ENCODE results near the gene PGK2. TPM values are rescaled to one million over a fixed set of nuclear protein-coding genes. Genes with fewer than 3 reads are reported as not detected.

Gene PGK2
- total and polyA plus RNA-seq, 2 of the 8 experiments (the other 6 are each of a cell fraction or from before 2014, with no cell fraction given): not detected

DNA sequence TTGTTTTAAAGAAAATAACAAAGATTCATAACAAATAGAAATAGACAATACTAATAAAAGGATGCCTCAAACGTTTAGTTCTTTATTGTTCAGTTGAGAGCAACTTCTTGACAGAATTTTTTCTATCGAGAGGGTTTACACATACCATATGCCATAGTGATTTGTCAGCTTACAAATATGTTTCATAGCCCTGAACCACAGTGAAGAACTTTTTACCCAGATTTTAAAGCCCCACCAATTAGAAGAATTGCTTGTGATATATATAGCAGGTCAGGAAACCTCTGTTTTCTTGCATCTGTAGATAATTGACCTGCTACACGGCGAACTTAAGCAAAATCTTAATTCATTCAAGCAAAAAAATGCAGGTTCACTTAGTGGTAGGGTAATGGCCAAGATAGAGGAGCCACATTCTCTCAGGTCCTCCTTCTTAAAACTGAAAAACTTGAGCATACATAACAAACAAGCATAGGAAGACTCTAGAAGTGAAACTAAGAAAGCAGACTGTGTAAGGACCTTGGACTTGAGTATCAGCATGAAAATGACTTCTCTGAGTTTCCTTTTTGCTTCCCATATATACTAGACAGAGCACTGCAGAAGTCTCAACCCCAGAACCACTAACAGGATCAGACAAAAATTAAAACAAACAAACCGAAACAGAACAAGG lies 39.8 kb upstream of the PGK2 start:
- H2BK15ac ChIP-seq (ENCODE audit: low read length): no peak overlapping the region
- H3K4me2 ChIP-seq (ENCODE audit: insufficient read depth in 1 of 2, low read depth in 2 of 2, low read length in 2 of 2): no peak overlapping the region
- no peaks in the 10 kb centered on the region for H3K27me3 ChIP-seq (replicated peaks in 1 of 4; ENCODE audit: control insufficient read depth in 3 of 4, extremely low read depth in 1 of 4, insufficient read depth in 3 of 4, low read length in 3 of 4)
- no peak overlapping the region for H3K14ac ChIP-seq (ENCODE audit: insufficient read length)
- no peaks in the 10 kb centered on the region for H3K23me2 ChIP-seq (ENCODE audit: low read depth, low read length)
- H4K5ac ChIP-seq (ENCODE audit: insufficient read length, low read depth, low read length): no peak overlapping the region
- H3K9me3 ChIP-seq (ENCODE audit: insufficient read depth in 2 of 2, low read depth in 1 of 2, low read length in 1 of 2): no peaks in the 10 kb centered on the region
- no peak overlapping the region for H2BK12ac ChIP-seq (ENCODE audit: low read depth, low read length)
- H4K91ac ChIP-seq (replicated peaks; ENCODE audit: insufficient read length, low read length): no peak overlapping the region
- H3K79me1 ChIP-seq (ENCODE audit: low read depth, low read length): no peaks in the 10 kb centered on the region
- no peaks in the 10 kb centered on the region for H3K36me3 ChIP-seq (ENCODE audit: control insufficient read depth in 2 of 4, insufficient read depth in 4 of 4, low read length in 3 of 4)
- 88% methylated on average over 5 of the region's 5 CpGs; no CpG with 5 or more reads in 1 of the 2 experiments for WGBS, 2 experiments (ENCODE audit: extremely low coverage in 1 of 2, insufficient coverage in 1 of 2, insufficient read length in 1 of 2, insufficient replicate concordance in 2 of 2, low coverage in 1 of 2, low lambda C conversion rate in 2 of 2, missing lambda C conversion rate in 1 of 2)
- H2BK20ac ChIP-seq (ENCODE audit: low read length): no peak overlapping the region
- DNase-seq (ENCODE audit: low read depth in 1 of 2, low spot score in 2 of 2): no peak
- no peaks in the 10 kb centered on the region for H3K4me1 ChIP-seq (replicated peaks in 1 of 4; ENCODE audit: control insufficient read depth in 3 of 4, insufficient read depth in 4 of 4, low read length in 3 of 4)
- H3K79me2 ChIP-seq (ENCODE audit: control insufficient read depth in 1 of 2, insufficient read depth in 2 of 2, low read length in 2 of 2): no peaks in the 10 kb centered on the region
- no peak overlapping the region for H3K9ac ChIP-seq (replicated peaks in 1 of 4; ENCODE audit: extremely low read depth in 1 of 4, low read depth in 3 of 4, low read length in 3 of 4)
- no peak for FAIRE-seq
- no peak for TF ChIP-seq CEBPB (IDR thresholded peaks at IDR 0.05; ENCODE audit: low read depth, low read length)
- TF ChIP-seq, protein P1, sequence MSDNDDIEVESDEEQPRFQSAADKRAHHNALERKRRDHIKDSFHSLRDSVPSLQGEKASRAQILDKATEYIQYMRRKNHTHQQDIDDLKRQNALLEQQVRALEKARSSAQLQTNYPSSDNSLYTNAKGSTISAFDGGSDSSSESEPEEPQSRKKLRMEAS (IDR thresholded peaks at IDR 0.05): no peak
- TF ChIP-seq NANOG (IDR thresholded peaks at IDR 0.05; ENCODE audit: insufficient read depth, low read depth, low read length, poor library complexity, severe bottlenecking): no peak
- TF ChIP-seq SIN3A (conservative IDR thresholded peaks at IDR 0.05 in 1 of 2, IDR thresholded peaks at IDR 0.05 in 1 of 2; ENCODE audit: low read depth in 1 of 2, low read length in 2 of 2): no peak
- TF ChIP-seq SP4 (IDR thresholded peaks at IDR 0.05; ENCODE audit: low read length): no peak
- TF ChIP-seq GABPA (IDR thresholded peaks at IDR 0.05; ENCODE audit: borderline replicate concordance, insufficient read depth, low read length): no peak
- TF ChIP-seq GTF2F1 (IDR thresholded peaks at IDR 0.05; ENCODE audit: borderline replicate concordance, low read depth, low read length): no peak
- no peak for TF ChIP-seq BRCA1 (IDR thresholded peaks at IDR 0.05; ENCODE audit: low read depth, low read length)
- no peak for TF ChIP-seq SUZ12 (IDR thresholded peaks at IDR 0.05; ENCODE audit: low read length)
- no peak for TF ChIP-seq CHD1 (IDR thresholded peaks at IDR 0.05; ENCODE audit: low read depth, low read length)
- TF ChIP-seq POLR2A (IDR thresholded peaks at IDR 0.05; ENCODE audit: control extremely low read depth in 1 of 2, low read depth in 2 of 2, low read length in 2 of 2): no peak
- no peak for TF ChIP-seq ZNF274 (IDR thresholded peaks at IDR 0.05; ENCODE audit: borderline replicate concordance, extremely low read depth, low read length)
- no peak overlapping the region for H2BK5ac ChIP-seq (ENCODE audit: low read depth, low read length)
- no peak overlapping the region for H2BK120ac ChIP-seq (replicated peaks; ENCODE audit: low read depth, low read length)
- H3K23ac ChIP-seq (ENCODE audit: insufficient read length): no peak overlapping the region
- H4K8ac ChIP-seq (ENCODE audit: extremely low read depth, insufficient read depth, low read length): no peak overlapping the region
- H2AFZ ChIP-seq (ENCODE audit: low read length): peak overlapping the region; percentile 59; the same call in 1 of the 2 replicates
- H3K56ac ChIP-seq (replicated peaks; ENCODE audit: insufficient read length, low read depth, low read length): no peak overlapping the region
- ChIA-PET CTCF (ENCODE audit: partially characterized antibody) (no interaction called here), POLR2A (ENCODE audit: partially characterized antibody) (no interaction called here)
- no peak overlapping the region for H3K4me3 ChIP-seq (ENCODE audit: extremely low read depth in 1 of 4, insufficient read depth in 2 of 4, low read depth in 3 of 4, low read length in 4 of 4)
- H3K27ac ChIP-seq (ENCODE audit: low read depth, low read length): no peak overlapping the region
- no peaks in the 10 kb centered on the region for H4K20me1 ChIP-seq (replicated peaks in 1 of 2; ENCODE audit: control insufficient read depth in 1 of 2, insufficient read depth in 2 of 2, low read length in 2 of 2)
- no peak overlapping the region for H3K4ac ChIP-seq (replicated peaks; ENCODE audit: insufficient read length, low read depth, low read length)
- H2AK5ac ChIP-seq (ENCODE audit: low read depth, low read length): no peak overlapping the region
- no peak overlapping the region for H3K18ac ChIP-seq (ENCODE audit: extremely low read depth, low read length)

Data from H1 (cell line).